Measurements from ENCODE around the gene WSB1. TPM values are rescaled to one million over a fixed set of nuclear protein-coding genes. Genes with fewer than 3 reads are reported as not detected.

The WSB1 gene
- total RNA-seq, 1 experiment from 2014 or later, result 35.1 TPM

GRCh38 chr17:27299384-27300049, 5.6 kb downstream of the WSB1 start:
- H3F3A ChIP-seq (ENCODE audit: low read length, unreplicated experiment), result no peaks in the 10 kb centered on the region
- H4K20me1 ChIP-seq (ENCODE audit: low read length), result peaks cover 47% of the 10 kb centered on the region
- intact Hi-C loops (cut with micrococcal nuclease), result loop anchor here (5.0 kb wide), 1 partner anchor 33 kb away; no protein-coding TSS in a partner anchor
- ChIA-PET POLR2A (ENCODE audit: unreplicated experiment) (no interaction called here), CTCF (no interaction called here)
- no TSS peak for BruUV-seq (replicated peaks)
- no peak for DNase-seq
- no peak for TF ChIP-seq EZH2 (IDR thresholded peaks at IDR 0.05; ENCODE audit: low read length, unreplicated experiment)
- no peak for TF ChIP-seq CTCF (conservative IDR thresholded peaks at IDR 0.05; ENCODE audit: low read depth, low read length)
- TF ChIP-seq EZH2phosphoT487 (IDR thresholded peaks at IDR 0.05; ENCODE audit: borderline replicate concordance, low read length), result no peak
- H2AFZ ChIP-seq (ENCODE audit: low read length), result no peak overlapping the region
- peaks cover 3% of the 10 kb centered on the region; the same call in 1 of the 2 replicates for H3K36me3 ChIP-seq (ENCODE audit: low read depth, low read length)
- H3K27ac ChIP-seq (ENCODE audit: low read length), result no peak overlapping the region
- H3K4me3 ChIP-seq (ENCODE audit: low read length), result no peak overlapping the region
- H3K9me3 ChIP-seq (ENCODE audit: low read length), result no peaks in the 10 kb centered on the region
- H3K79me2 ChIP-seq (ENCODE audit: low read length), result peaks cover 99% of the 10 kb centered on the region
- no peaks in the 10 kb centered on the region for H3K9me2 ChIP-seq (replicated peaks; ENCODE audit: low read length)
- H3K4me1 ChIP-seq (ENCODE audit: insufficient read depth, low read length), result peaks cover 23% of the 10 kb centered on the region
- no peak overlapping the region for H3K9ac ChIP-seq (ENCODE audit: low read length)
- no peaks in the 10 kb centered on the region for H3K27me3 ChIP-seq (ENCODE audit: low read length)
- no peak for ATAC-seq
- H3K4me2 ChIP-seq (ENCODE audit: low read length), result no peak overlapping the region

GRCh38 chr17:27303734-27304133, 9.8 kb downstream of the WSB1 start:
- no peak overlapping the region for H3K4me2 ChIP-seq (ENCODE audit: low read length)
- H3K9me3 ChIP-seq (ENCODE audit: low read length), result no peaks in the 10 kb centered on the region
- peaks cover 9% of the 10 kb centered on the region; the same call in 1 of the 2 replicates for H3K4me1 ChIP-seq (ENCODE audit: insufficient read depth, low read length)
- ChIA-PET CTCF (no interaction called here), POLR2A (ENCODE audit: unreplicated experiment) (interaction anchor here (0.5 to 0.6 kb wide), 2 partner anchors 9 to 56 kb away, joined by 3 read pairs; no protein-coding TSS in a partner anchor)
- no peak overlapping the region for H3K27ac ChIP-seq (ENCODE audit: low read length)
- BruUV-seq (replicated peaks), result no TSS peak
- no peak overlapping the region for H3K9ac ChIP-seq (ENCODE audit: low read length)
- H3K79me2 ChIP-seq (ENCODE audit: low read length), result peaks cover 70% of the 10 kb centered on the region
- no peaks in the 10 kb centered on the region for H3K9me2 ChIP-seq (replicated peaks; ENCODE audit: low read length)
- intact Hi-C loops (cut with micrococcal nuclease), result no loop called here
- H4K20me1 ChIP-seq (ENCODE audit: low read length), result peaks cover 29% of the 10 kb centered on the region
- H3F3A ChIP-seq (ENCODE audit: low read length, unreplicated experiment), result no peaks in the 10 kb centered on the region
- DNase-seq, result no peak
- H3K4me3 ChIP-seq (ENCODE audit: low read length), result no peak overlapping the region
- no peak for TF ChIP-seq EZH2 (IDR thresholded peaks at IDR 0.05; ENCODE audit: low read length, unreplicated experiment)
- TF ChIP-seq EZH2phosphoT487 (IDR thresholded peaks at IDR 0.05; ENCODE audit: borderline replicate concordance, low read length), result no peak
- no peak overlapping the region for H2AFZ ChIP-seq (ENCODE audit: low read length)
- ATAC-seq, result no peak
- H3K27me3 ChIP-seq (ENCODE audit: low read length), result no peaks in the 10 kb centered on the region
- H3K36me3 ChIP-seq (ENCODE audit: low read depth, low read length), result peaks cover 20% of the 10 kb centered on the region; the same call in 1 of the 2 replicates

- DNase-seq, result no peak
- Histone ChIP-seq H2AFZ (ENCODE audit: low read length) (no peak overlapping the region), H3F3A (ENCODE audit: low read length, unreplicated experiment) (no peaks in the 10 kb centered on the region), H3K27ac (ENCODE audit: low read length) (no peak overlapping the region), H3K9me2 (replicated peaks; ENCODE audit: low read length) (no peaks in the 10 kb centered on the region), H3K79me2 (ENCODE audit: low read length) (peaks cover 44% of the 10 kb centered on the region), H4K20me1 (ENCODE audit: low read length) (peaks cover 19% of the 10 kb centered on the region), H3K4me3 (ENCODE audit: low read length) (no peak overlapping the region), H3K4me2 (ENCODE audit: low read length) (no peak overlapping the region), H3K36me3 (ENCODE audit: low read depth, low read length) (peaks cover 35% of the 10 kb centered on the region), H3K9ac (ENCODE audit: low read length) (no peak overlapping the region), H3K27me3 (ENCODE audit: low read length) (no peaks in the 10 kb centered on the region), H3K4me1 (ENCODE audit: insufficient read depth, low read length) (peaks cover 9% of the 10 kb centered on the region; the same call in 1 of the 2 replicates), H3K9me3 (ENCODE audit: low read length) (no peaks in the 10 kb centered on the region)
- TF ChIP-seq EZH2 (IDR thresholded peaks at IDR 0.05; ENCODE audit: low read length, unreplicated experiment), result no peak
- TF ChIP-seq EZH2phosphoT487 (IDR thresholded peaks at IDR 0.05; ENCODE audit: borderline replicate concordance, low read length), result no peak
- TF ChIP-seq CTCF (conservative IDR thresholded peaks at IDR 0.05; ENCODE audit: low read depth, low read length), result no peak
- ChIA-PET POLR2A (ENCODE audit: unreplicated experiment) (no interaction called here), CTCF (no interaction called here)
- intact Hi-C loops (cut with micrococcal nuclease), result no loop called here
- no peak for ATAC-seq
- BruUV-seq (replicated peaks), result no TSS peak
Measured at GRCh38 chr17:27306276-27306835, 12.4 kb downstream of the WSB1 start.
